ENCODE data around the gene HHATL.

Gene HHATL

DNA sequence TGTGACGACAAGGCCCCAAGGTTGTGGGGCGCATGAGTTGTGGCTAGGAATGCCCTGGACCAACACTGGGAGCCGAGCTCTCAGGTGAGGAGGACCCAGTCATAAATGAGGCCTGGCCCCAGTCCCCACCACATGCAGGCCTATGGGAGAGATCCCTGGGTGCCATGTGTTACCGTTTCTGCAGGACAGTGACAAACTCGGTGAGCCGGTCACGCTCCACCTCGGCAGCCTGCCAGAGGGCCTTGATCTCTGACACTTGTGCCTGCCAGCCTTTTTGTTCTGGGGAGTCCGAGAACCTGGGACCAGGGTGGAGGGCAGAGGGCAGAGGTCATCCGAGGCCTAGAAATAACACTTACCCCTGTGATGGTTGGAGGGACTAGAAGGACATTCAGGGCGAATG lies 27.7 kb upstream of the HHATL start:
- TF ChIP-seq GATA2 (IDR thresholded peaks at IDR 0.05; ENCODE audit: low read depth, low read length) (no peak), GATA3 (IDR thresholded peaks at IDR 0.05; ENCODE audit: low read depth, low read length) (no peak)

DNA sequence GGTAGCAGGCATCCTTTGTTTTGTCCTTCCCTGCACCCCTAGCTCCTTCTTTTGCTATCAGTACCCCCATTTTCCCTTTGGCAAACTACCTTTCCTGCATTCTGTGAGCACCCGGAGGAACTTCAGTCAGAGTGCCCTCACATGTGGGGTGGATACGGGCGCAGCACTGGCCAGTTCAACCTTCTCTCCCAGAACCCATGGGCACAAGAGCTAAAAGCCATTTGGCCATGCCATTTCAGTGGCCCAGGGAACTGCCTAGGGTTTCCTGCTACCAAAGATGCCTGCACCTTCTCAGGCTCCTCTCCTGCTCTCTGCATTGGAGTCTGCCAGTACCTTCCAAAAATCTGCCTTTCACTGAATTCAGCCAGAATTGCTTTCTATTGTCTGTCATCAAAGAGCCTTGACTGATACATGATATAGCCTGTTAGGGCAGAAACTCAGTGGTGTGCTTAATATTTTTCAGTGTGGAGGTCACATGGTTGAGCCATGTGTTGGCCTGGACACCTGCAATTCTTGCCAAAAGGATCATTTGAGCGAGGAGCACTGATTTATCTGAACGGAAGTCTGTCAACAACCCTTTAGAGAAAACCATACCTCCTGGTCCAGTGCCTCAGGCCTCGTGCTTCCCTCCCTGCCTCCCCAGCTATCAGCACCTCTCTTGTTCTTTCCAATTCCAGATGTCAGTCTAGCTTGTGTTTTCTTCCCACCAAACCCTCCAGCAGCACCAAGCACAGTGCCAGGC lies 27.0 kb upstream of the HHATL start:
- TF ChIP-seq GATA2 (IDR thresholded peaks at IDR 0.05; ENCODE audit: low read depth, low read length) (no peak), GATA3 (IDR thresholded peaks at IDR 0.05; ENCODE audit: low read depth, low read length) (no peak)

DNA sequence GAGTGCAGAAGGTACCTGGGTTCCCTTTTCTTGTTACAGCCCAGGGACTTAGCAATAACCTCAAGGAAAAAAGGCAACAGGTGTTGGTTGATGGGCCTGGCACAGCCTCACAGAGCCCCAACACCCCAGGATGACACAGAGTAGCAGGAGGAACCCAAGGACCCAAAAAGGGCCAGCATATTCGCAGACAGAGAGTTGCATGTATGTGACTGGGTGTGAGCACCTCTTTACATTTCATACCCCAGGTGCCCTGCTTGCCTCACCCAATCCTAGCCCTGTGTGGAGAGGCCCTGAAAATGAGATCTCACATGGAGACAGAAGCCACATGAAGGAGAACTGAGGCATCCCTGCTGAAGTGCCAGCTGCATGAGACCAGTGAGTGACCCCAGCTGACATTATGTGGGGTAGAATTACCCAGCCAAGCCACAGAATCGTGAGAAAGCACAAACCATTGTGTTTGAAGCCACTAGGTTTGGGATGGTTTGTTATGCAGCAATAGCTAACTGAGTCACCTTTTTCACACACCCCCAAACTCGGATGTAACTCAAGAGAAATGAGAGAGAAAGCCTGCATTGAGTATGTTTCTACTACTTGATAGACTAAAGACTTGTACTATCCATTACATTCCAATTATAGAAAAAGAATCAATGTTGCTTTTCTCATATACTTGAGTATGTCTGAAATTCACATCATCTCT lies 26.2 kb upstream of the HHATL start:
- TF ChIP-seq GATA2 (IDR thresholded peaks at IDR 0.05; ENCODE audit: low read depth, low read length) (no peak), GATA3 (IDR thresholded peaks at IDR 0.05; ENCODE audit: low read depth, low read length) (no peak)

DNA sequence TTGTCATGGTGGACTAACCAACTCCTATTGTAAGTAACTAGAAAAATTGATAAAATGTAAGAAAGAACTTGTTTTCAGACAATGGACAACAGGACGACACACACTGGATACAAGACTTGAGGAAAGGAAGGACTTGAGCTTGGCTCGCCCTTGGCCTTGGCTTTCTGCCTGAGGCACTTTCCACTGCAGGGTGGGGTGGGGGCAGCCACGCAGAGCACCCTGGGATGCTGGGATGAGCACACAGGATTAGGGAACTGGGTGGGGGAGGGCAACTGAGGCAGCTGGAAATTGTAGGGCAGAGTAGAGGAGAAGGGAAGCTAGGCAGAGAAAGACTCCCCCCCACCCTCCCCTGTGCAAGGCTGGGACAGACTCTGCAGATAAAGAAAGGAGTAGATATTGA lies 25.5 kb upstream of the HHATL start:
- TF ChIP-seq GATA2 (IDR thresholded peaks at IDR 0.05; ENCODE audit: low read depth, low read length) (no peak), GATA3 (IDR thresholded peaks at IDR 0.05; ENCODE audit: low read depth, low read length) (no peak)

GRCh38 chr3:42725454-42725853 lies 22.9 kb upstream of the HHATL start:
- TF ChIP-seq GATA2 (IDR thresholded peaks at IDR 0.05; ENCODE audit: low read depth, low read length) (no peak), GATA3 (IDR thresholded peaks at IDR 0.05; ENCODE audit: low read depth, low read length) (no peak)

GRCh38 chr3:42723219-42723618 lies 20.6 kb upstream of the HHATL start:
- TF ChIP-seq GATA2 (IDR thresholded peaks at IDR 0.05; ENCODE audit: low read depth, low read length) (no peak), GATA3 (IDR thresholded peaks at IDR 0.05; ENCODE audit: low read depth, low read length) (no peak)

GRCh38 chr3:42721690-42722089 lies 19.1 kb upstream of the HHATL start:
- no peak for TF ChIP-seq GATA3 (IDR thresholded peaks at IDR 0.05; ENCODE audit: low read depth, low read length)

- TF ChIP-seq GATA2 (IDR thresholded peaks at IDR 0.05; ENCODE audit: low read depth, low read length) (no peak), GATA3 (IDR thresholded peaks at IDR 0.05; ENCODE audit: low read depth, low read length) (no peak)
These were observed 17.5 kb upstream of the HHATL start for GRCh38 chr3:42720126-42720525.

DNA sequence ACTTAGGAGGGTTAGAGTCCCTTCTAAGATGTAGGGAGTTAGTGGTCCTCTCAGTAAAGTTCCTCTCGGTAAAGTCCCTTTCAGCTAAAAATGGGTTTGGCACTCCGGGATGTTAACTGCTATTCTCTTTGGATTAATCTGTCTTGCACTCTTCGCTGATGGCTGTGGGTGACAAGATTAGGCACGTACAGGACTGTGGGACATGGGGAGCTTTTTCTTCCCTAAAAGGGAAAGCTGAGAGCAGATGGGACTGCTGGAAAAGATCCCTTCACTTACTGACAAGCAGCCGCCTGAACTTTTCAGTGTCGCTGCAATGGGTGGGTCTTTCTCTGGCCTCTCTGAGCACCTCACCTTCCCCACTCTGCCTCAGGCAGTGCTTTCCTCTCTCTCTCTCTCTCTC lies 16.4 kb upstream of the HHATL start:
- TF ChIP-seq GATA2 (IDR thresholded peaks at IDR 0.05; ENCODE audit: low read depth, low read length) (no peak), GATA3 (IDR thresholded peaks at IDR 0.05; ENCODE audit: low read depth, low read length) (no peak)

DNA sequence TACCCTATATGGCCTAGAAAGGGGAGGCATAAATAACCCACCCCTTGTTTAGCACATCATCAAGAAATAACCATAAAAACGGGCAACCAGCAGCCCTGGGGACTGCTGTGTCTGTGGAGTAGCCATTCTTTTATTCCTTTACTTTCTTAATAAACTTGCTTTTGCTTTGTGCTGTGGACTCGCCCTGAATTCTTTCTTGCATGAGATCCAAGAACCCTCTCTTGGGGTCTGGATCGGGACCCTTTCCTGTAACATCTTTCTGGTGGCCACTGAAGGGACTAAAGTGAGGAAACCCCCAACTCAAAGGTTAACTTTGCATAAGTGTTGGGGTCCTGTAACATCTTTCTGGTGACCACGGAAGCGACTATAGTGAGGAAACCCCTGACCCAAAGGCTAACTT lies 15.7 kb upstream of the HHATL start:
- TF ChIP-seq GATA3 (IDR thresholded peaks at IDR 0.05; ENCODE audit: low read depth, low read length): no peak
- TF ChIP-seq GATA2 (IDR thresholded peaks at IDR 0.05; ENCODE audit: low read depth, low read length): no peak

DNA sequence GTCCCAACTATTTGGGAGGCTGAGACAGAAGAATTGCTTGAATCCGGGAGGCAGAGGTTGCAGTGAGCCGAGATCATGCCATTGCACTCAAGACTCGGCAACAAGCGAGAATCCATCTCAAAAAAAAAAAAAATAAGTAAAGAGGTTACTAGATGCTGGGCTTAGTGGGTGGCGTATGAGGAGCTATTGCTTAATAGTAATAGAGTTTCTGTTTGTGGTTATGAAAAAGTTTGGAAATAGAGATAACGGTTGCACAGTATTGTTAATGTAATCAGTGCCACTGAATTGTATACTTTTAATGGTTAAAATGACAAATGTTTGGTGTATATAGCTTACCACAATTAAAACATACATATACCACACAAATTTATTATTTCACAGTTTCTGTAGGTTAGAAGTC lies 14.7 kb upstream of the HHATL start:
- no peak for TF ChIP-seq GATA2 (IDR thresholded peaks at IDR 0.05; ENCODE audit: low read depth, low read length)
- TF ChIP-seq GATA3 (IDR thresholded peaks at IDR 0.05; ENCODE audit: low read depth, low read length): no peak

DNA sequence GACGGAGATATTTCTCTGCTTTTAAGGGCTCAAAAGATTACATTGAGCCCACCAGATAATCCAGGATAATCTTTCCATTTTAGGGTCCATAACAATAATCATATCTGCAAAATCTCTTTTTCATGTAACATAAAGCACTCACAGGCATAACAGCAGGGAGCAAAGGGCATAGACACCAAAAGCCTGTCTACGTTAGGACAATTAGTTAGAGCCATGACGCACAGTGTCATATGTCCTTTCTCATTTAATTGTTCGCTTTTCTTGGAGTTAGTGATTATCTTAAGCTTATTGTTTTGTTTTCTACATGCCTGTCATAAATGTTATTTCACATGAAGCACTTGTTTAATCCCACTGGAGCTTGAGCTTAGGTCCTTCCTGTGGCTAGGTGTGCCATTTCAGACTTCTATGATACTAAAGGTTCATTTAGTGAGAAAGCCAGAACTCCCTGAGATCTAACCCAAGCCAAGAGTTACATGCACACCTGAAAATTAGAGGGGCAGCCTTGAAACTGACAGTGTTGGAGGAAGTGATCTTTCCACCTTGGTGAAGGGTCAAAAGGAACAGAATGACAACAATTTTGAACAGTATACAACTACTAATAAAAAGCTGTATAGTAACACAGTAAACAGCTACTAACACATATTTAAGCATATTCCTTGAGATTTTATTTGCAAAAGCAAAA lies 11.7 kb upstream of the HHATL start:
- TF ChIP-seq GATA3 (IDR thresholded peaks at IDR 0.05; ENCODE audit: low read depth, low read length): no peak
- no peak for TF ChIP-seq GATA2 (IDR thresholded peaks at IDR 0.05; ENCODE audit: low read depth, low read length)

DNA sequence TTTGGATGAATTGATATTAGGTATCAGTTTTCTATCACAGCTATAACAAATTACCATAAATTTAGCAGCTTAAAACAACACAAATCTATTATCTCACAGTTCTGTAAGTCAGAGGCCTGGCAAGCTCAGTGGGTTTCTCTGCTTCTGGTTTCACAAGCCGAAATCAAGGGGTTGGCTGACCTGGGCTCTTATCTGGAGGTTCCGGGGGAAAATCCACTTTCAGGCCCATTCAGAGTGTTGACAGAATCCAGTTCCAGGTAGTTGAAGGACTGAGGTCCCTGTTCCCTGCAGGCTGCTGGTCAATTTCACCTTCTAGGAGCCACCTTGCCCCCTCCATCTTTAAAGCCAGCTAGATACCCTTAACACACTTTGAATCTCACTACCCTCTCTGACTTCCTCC lies 11.1 kb upstream of the HHATL start:
- no peak for TF ChIP-seq GATA3 (IDR thresholded peaks at IDR 0.05; ENCODE audit: low read depth, low read length)
- TF ChIP-seq GATA2 (IDR thresholded peaks at IDR 0.05; ENCODE audit: low read depth, low read length): no peak

DNA sequence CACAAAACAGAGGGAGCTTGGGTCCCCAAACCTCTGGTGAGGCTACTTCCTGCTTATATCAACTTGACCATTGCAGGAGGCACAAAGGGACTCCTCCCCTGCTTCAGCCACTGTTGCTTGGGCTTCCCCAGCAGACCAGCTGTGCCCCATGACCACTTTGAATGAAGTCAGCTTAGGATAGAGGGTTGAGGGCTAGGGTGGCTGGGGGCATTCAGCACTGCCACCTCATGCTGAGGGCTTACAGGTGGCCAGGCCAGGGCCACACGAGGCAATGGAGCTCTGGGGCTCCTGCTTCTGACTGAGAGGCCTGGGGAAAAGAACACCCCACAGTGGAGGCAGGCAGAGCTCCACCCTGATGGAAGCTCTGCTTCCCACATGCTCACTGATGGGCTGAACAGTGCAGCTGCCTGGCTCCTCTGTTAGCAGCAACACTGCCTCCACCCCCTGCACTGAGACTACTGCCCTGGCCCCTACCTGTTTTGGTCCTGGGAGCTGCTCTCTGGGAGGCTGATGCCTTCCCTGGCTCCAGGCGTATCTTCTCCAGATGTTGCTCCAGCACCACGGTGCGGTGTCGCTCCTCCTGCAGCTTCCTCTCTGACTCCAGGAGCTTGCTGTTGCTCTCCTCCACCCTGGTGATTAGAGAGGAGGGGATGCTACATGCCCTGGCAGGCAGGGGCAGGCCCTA lies 10.2 kb upstream of the HHATL start:
- TF ChIP-seq GATA2 (IDR thresholded peaks at IDR 0.05; ENCODE audit: low read depth, low read length) (no peak), GATA3 (IDR thresholded peaks at IDR 0.05; ENCODE audit: low read depth, low read length) (no peak)

All from SH-SY5Y (cell line).